ENCODE measurements around the gene PIF1.

Gene PIF1

GRCh38 chr15:64772488-64772887, 53.0 kb downstream of the PIF1 start:
- TF ChIP-seq CTCF (IDR thresholded peaks at IDR 0.05; ENCODE audit: low read depth, low read length) (no peak), EZH2phosphoT487 (IDR thresholded peaks at IDR 0.05; ENCODE audit: low read depth) (no peak)
- no peaks in the 10 kb centered on the region for H3K9me3 ChIP-seq (ENCODE audit: insufficient read depth, low read length)
- no peak overlapping the region for H3K4me2 ChIP-seq (ENCODE audit: low read length)
- H3K9ac ChIP-seq (ENCODE audit: low read length), result no peak overlapping the region
- no peak overlapping the region for H2AFZ ChIP-seq (ENCODE audit: low read depth, low read length)
- no peaks in the 10 kb centered on the region for H4K20me1 ChIP-seq (ENCODE audit: insufficient read depth, low read length)
- H3K27ac ChIP-seq (ENCODE audit: low read length), result no peak overlapping the region
- no peaks in the 10 kb centered on the region for H3K4me1 ChIP-seq (ENCODE audit: low read length)
- no peaks in the 10 kb centered on the region for H3K79me2 ChIP-seq (ENCODE audit: low read length)
- H3K4me3 ChIP-seq (ENCODE audit: low read length), result no peak overlapping the region
- no peaks in the 10 kb centered on the region for H3K36me3 ChIP-seq (replicated peaks; ENCODE audit: low read depth, low read length)
- no peaks in the 10 kb centered on the region for H3K27me3 ChIP-seq (ENCODE audit: low read depth, low read length)

GRCh38 chr15:64770626-64771025, 54.8 kb downstream of the PIF1 start:
- Histone ChIP-seq H3K4me2 (ENCODE audit: low read length) (no peak overlapping the region), H3K36me3 (replicated peaks; ENCODE audit: low read depth, low read length) (no peaks in the 10 kb centered on the region), H2AFZ (ENCODE audit: low read depth, low read length) (no peak overlapping the region), H3K4me1 (ENCODE audit: low read length) (no peaks in the 10 kb centered on the region), H3K9ac (ENCODE audit: low read length) (no peak overlapping the region), H3K4me3 (ENCODE audit: low read length) (no peak overlapping the region), H3K79me2 (ENCODE audit: low read length) (no peaks in the 10 kb centered on the region), H3K9me3 (ENCODE audit: insufficient read depth, low read length) (no peaks in the 10 kb centered on the region), H4K20me1 (ENCODE audit: insufficient read depth, low read length) (no peaks in the 10 kb centered on the region), H3K27me3 (ENCODE audit: low read depth, low read length) (no peaks in the 10 kb centered on the region), H3K27ac (ENCODE audit: low read length) (no peak overlapping the region)
- TF ChIP-seq CTCF (IDR thresholded peaks at IDR 0.05; ENCODE audit: low read depth, low read length) (no peak), EZH2phosphoT487 (IDR thresholded peaks at IDR 0.05; ENCODE audit: low read depth) (no peak)

- H2AFZ ChIP-seq (ENCODE audit: low read depth, low read length), result no peak overlapping the region; the same call in 1 of the 2 replicates
- no peaks in the 10 kb centered on the region for H3K79me2 ChIP-seq (ENCODE audit: low read length)
- no peak for TF ChIP-seq EZH2phosphoT487 (IDR thresholded peaks at IDR 0.05; ENCODE audit: low read depth)
- 0 out of 2 replicates have a peak, but pooled peaks have one; percentile 5 for TF ChIP-seq CTCF (IDR thresholded peaks at IDR 0.05; ENCODE audit: low read depth, low read length)
- H3K4me2 ChIP-seq (ENCODE audit: low read length), result no peak overlapping the region
- no peaks in the 10 kb centered on the region for H3K36me3 ChIP-seq (replicated peaks; ENCODE audit: low read depth, low read length)
- H3K4me1 ChIP-seq (ENCODE audit: low read length), result no peaks in the 10 kb centered on the region
- H4K20me1 ChIP-seq (ENCODE audit: insufficient read depth, low read length), result no peaks in the 10 kb centered on the region
- no peak overlapping the region for H3K9ac ChIP-seq (ENCODE audit: low read length)
- H3K9me3 ChIP-seq (ENCODE audit: insufficient read depth, low read length), result no peaks in the 10 kb centered on the region
- no peak overlapping the region for H3K27ac ChIP-seq (ENCODE audit: low read length)
- no peak overlapping the region for H3K4me3 ChIP-seq (ENCODE audit: low read length)
- no peaks in the 10 kb centered on the region for H3K27me3 ChIP-seq (ENCODE audit: low read depth, low read length)
Observed at GRCh38 chr15:64767203-64767602, 58.2 kb downstream of the PIF1 start.

- H3K4me2 ChIP-seq (ENCODE audit: low read length), result no peak overlapping the region
- H3K36me3 ChIP-seq (replicated peaks; ENCODE audit: low read depth, low read length), result no peaks in the 10 kb centered on the region
- no peaks in the 10 kb centered on the region for H3K79me2 ChIP-seq (ENCODE audit: low read length)
- no peak overlapping the region for H2AFZ ChIP-seq (ENCODE audit: low read depth, low read length)
- no peaks in the 10 kb centered on the region for H4K20me1 ChIP-seq (ENCODE audit: insufficient read depth, low read length)
- no peak overlapping the region for H3K4me3 ChIP-seq (ENCODE audit: low read length)
- no peaks in the 10 kb centered on the region for H3K9me3 ChIP-seq (ENCODE audit: insufficient read depth, low read length)
- H3K9ac ChIP-seq (ENCODE audit: low read length), result no peak overlapping the region
- TF ChIP-seq EZH2phosphoT487 (IDR thresholded peaks at IDR 0.05; ENCODE audit: low read depth) (no peak), CTCF (IDR thresholded peaks at IDR 0.05; ENCODE audit: low read depth, low read length) (no peak)
- no peaks in the 10 kb centered on the region for H3K27me3 ChIP-seq (ENCODE audit: low read depth, low read length)
- no peak overlapping the region for H3K27ac ChIP-seq (ENCODE audit: low read length)
- no peaks in the 10 kb centered on the region for H3K4me1 ChIP-seq (ENCODE audit: low read length)
Observed at GRCh38 chr15:64766058-64766457, 59.4 kb downstream of the PIF1 start.

Measured in OCI-LY3 (cell line).